ENCODE measurements around the gene ATXN3. TPM values are rescaled to one million over a fixed set of nuclear protein-coding genes. Genes with fewer than 3 reads are reported as not detected.

Gene ATXN3
- total and polyA plus RNA-seq, 2 of the 13 experiments (the other 11 are each of a cell fraction or from before 2014, with no cell fraction given), result 14.9 to 17.3 TPM

DNA sequence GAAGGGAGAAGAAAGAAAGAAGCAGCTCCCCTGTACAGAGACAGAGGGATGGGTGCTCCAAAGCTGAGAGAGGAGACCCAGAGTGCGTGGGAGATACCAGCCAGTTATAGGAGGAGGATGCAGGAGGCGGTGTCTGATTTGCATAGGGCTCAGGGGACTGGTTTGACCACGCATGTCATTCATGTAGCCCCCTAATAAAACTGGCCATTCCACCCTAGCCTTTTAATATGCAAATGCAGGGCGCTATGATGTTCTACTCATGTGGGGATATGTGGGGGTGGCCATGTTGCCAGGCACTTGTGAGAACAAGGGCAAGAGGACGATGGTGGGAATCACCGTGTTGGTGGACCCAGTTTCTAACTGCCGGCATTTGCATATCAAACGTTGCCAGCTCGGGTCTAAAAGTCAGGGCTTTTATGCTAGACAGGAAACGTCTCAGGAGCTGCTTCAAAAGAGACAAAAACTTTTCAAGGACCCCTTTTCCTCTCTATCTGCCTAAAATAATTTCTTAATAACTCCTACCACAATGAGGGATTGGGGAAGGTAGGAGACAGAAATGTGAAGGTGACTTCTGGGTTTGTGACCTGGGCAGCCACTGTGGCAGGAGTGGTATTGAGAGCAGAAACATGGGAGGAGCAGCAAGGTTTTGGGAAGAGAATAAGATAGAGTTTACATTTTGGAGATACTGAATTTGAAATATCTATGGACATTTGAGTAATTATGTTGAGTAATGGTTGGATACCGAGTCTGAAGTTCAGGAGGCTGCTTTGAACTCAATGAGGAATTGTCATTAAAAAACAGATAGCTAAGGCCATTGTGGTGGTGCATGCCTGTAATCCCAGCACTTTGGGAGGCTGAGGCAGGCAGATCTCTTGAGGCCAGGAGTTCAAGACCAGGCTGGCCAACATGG, 2.2 kb upstream of the ATXN3 start (continued):
- TF ChIP-seq, protein P1, sequence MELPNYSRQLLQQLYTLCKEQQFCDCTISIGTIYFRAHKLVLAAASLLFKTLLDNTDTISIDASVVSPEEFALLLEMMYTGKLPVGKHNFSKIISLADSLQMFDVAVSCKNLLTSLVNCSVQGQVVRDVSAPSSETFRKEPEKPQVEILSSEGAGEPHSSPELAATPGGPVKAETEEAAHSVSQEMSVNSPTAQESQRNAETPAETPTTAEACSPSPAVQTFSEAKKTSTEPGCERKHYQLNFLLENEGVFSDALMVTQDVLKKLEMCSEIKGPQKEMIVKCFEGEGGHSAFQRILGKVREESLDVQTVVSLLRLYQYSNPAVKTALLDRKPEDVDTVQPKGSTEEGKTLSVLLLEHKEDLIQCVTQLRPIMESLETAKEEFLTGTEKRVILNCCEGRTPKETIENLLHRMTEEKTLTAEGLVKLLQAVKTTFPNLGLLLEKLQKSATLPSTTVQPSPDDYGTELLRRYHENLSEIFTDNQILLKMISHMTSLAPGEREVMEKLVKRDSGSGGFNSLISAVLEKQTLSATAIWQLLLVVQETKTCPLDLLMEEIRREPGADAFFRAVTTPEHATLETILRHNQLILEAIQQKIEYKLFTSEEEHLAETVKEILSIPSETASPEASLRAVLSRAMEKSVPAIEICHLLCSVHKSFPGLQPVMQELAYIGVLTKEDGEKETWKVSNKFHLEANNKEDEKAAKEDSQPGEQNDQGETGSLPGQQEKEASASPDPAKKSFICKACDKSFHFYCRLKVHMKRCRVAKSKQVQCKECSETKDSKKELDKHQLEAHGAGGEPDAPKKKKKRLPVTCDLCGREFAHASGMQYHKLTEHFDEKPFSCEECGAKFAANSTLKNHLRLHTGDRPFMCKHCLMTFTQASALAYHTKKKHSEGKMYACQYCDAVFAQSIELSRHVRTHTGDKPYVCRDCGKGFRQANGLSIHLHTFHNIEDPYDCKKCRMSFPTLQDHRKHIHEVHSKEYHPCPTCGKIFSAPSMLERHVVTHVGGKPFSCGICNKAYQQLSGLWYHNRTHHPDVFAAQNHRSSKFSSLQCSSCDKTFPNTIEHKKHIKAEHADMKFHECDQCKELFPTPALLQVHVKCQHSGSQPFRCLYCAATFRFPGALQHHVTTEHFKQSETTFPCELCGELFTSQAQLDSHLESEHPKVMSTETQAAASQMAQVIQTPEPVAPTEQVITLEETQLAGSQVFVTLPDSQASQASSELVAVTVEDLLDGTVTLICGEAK (IDR thresholded peaks at IDR 0.05), result no peak
- TF ChIP-seq, protein P1 (CRISPR knock-in tag; IDR thresholded peaks at IDR 0.05), result no peak
- TF ChIP-seq KLF15 (CRISPR knock-in tag; IDR thresholded peaks at IDR 0.05; ENCODE audit: borderline replicate concordance) (no peak), TEAD3 (CRISPR knock-in tag; optimal IDR thresholded peaks at IDR 0.05; ENCODE audit: borderline replicate concordance) (peak; percentile 18), POLR2AphosphoS5 (IDR thresholded peaks at IDR 0.05; ENCODE audit: low read depth, low read length) (peak; percentile 55), TOPORS (CRISPR knock-in tag; IDR thresholded peaks at IDR 0.05) (no peak), POLR2A (IDR thresholded peaks at IDR 0.05; ENCODE audit: insufficient read depth in 1 of 2, low read depth in 2 of 2, low read length in 2 of 2) (peak; percentile 44 to 61), ERF (CRISPR knock-in tag; IDR thresholded peaks at IDR 0.05) (no peak), ZNF451 (CRISPR knock-in tag; IDR thresholded peaks at IDR 0.05) (no peak), ARNT2 (CRISPR knock-in tag; IDR thresholded peaks at IDR 0.05; ENCODE audit: low read depth) (no peak), YY1 (IDR thresholded peaks at IDR 0.05; ENCODE audit: insufficient read depth, insufficient replicate concordance, low read depth, low read length) (peak; percentile 60), CBFB (CRISPR knock-in tag; IDR thresholded peaks at IDR 0.05) (no peak), YEATS4 (CRISPR knock-in tag; IDR thresholded peaks at IDR 0.05; ENCODE audit: borderline replicate concordance) (0 out of 2 replicates have a peak, but pooled peaks have one; percentile 34), ZNF326 (CRISPR knock-in tag; IDR thresholded peaks at IDR 0.05; ENCODE audit: borderline replicate concordance) (no peak), NFYC (CRISPR knock-in tag; IDR thresholded peaks at IDR 0.05) (peak; percentile 60), PHF5A (CRISPR knock-in tag; IDR thresholded peaks at IDR 0.05; ENCODE audit: low read depth, unreplicated experiment) (no peak), SPEN (CRISPR knock-in tag; IDR thresholded peaks at IDR 0.05; ENCODE audit: low read depth) (no peak), NFYB (CRISPR knock-in tag; IDR thresholded peaks at IDR 0.05) (peak; percentile 59)
- TF ChIP-seq, protein P2, sequence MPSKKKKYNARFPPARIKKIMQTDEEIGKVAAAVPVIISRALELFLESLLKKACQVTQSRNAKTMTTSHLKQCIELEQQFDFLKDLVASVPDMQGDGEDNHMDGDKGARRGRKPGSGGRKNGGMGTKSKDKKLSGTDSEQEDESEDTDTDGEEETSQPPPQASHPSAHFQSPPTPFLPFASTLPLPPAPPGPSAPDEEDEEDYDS (CRISPR knock-in tag; IDR thresholded peaks at IDR 0.05), result peak; percentile 96
- TF ChIP-seq, protein P3, sequence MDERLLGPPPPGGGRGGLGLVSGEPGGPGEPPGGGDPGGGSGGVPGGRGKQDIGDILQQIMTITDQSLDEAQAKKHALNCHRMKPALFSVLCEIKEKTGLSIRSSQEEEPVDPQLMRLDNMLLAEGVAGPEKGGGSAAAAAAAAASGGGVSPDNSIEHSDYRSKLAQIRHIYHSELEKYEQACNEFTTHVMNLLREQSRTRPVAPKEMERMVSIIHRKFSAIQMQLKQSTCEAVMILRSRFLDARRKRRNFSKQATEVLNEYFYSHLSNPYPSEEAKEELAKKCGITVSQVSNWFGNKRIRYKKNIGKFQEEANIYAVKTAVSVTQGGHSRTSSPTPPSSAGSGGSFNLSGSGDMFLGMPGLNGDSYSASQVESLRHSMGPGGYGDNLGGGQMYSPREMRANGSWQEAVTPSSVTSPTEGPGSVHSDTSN (CRISPR knock-in tag; IDR thresholded peaks at IDR 0.05), result peak; percentile 71

Measured in HepG2 (cell line).